Activated CD8-positive, alpha-beta memory T cell treated with anti-CD3 and anti-CD28 coated beads, Interleukin-2, amount 50 U/mL, for 4 hours (primary cell): ENCODE measurements around the gene SNTG2.
"Not testable (repeated sequence)": the region's sequence is repeated elsewhere in the genome, so short reads cannot be mapped to it uniquely, and the experiment has no call there.

Source experiments
- DNase-seq: peaks from one replicate; pipeline ENCODE4 v3.0.0-alpha.2; 2020

Gene SNTG2

GRCh38 chr2:1400943-1401735, 450.5 kb downstream of the SNTG2 start:
- DNase-seq, result no peak

GRCh38 chr2:1402064-1402463, 451.4 kb downstream of the SNTG2 start:
- no peak for DNase-seq

- no peak for DNase-seq
Measured at GRCh38 chr2:1403565-1403964, 452.9 kb downstream of the SNTG2 start.

GRCh38 chr2:1405124-1405523, 454.5 kb downstream of the SNTG2 start:
- no peak for DNase-seq

GRCh38 chr2:1405967-1406366, 455.3 kb downstream of the SNTG2 start:
- DNase-seq, result no peak

- DNase-seq, result no peak
Measured at GRCh38 chr2:1406434-1406833, 455.8 kb downstream of the SNTG2 start.

GRCh38 chr2:1407950-1408675, 457.5 kb downstream of the SNTG2 start:
- no peak for DNase-seq

GRCh38 chr2:1413156-1413710, 462.6 kb downstream of the SNTG2 start, which contains the start of gene TPO:
TPO (plus strand) TSS chr2:1413463; CDS start chr2:1414409, 946 bp downstream.
- DNase-seq, result no peak

- no peak for DNase-seq
Measured at GRCh38 chr2:1414121-1414520, 463.5 kb downstream of the SNTG2 start.

GRCh38 chr2:1414901-1415300, 464.3 kb downstream of the SNTG2 start:
- not testable (repeated sequence) for DNase-seq

- DNase-seq, result no peak
Measured at GRCh38 chr2:1415501-1415900, 464.9 kb downstream of the SNTG2 start.
